ENCODE results near the gene GDF11.

DNA sequence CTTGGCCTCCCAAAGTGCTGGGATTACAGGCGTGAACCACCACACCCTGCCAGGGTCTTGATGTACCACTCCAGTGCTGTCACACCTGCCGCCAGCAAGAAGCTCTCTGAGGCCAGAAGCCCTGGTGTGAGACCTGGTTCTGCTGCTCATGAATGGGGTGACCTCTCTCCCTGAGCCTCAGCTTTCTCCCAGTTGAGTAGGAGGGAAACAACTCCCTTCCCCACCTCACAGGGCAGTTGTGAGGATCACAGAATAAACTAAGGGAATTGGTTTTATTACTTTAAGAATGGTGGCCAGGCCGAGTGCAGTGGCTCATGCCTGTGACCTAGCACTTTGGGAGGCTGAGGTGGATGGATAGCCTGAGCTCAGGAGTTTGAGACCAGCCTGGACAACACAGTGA, 8.3 kb upstream of the GDF11 start:
- TF ChIP-seq, protein P1, sequence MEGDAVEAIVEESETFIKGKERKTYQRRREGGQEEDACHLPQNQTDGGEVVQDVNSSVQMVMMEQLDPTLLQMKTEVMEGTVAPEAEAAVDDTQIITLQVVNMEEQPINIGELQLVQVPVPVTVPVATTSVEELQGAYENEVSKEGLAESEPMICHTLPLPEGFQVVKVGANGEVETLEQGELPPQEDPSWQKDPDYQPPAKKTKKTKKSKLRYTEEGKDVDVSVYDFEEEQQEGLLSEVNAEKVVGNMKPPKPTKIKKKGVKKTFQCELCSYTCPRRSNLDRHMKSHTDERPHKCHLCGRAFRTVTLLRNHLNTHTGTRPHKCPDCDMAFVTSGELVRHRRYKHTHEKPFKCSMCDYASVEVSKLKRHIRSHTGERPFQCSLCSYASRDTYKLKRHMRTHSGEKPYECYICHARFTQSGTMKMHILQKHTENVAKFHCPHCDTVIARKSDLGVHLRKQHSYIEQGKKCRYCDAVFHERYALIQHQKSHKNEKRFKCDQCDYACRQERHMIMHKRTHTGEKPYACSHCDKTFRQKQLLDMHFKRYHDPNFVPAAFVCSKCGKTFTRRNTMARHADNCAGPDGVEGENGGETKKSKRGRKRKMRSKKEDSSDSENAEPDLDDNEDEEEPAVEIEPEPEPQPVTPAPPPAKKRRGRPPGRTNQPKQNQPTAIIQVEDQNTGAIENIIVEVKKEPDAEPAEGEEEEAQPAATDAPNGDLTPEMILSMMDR (IDR thresholded peaks at IDR 0.05) = no peak
- TF ChIP-seq POLR2A (IDR thresholded peaks at IDR 0.05) = no peak
